Astrocyte of the hippocampus (primary cell): Measurements from ENCODE around the gene STOX2.

Experiments used
- DNase-seq: peaks from one replicate; pipeline ENCODE4 v3.0.0; 2011; ENCODE audit warnings: low read depth, low spot score

STOX2 gene, protein sequence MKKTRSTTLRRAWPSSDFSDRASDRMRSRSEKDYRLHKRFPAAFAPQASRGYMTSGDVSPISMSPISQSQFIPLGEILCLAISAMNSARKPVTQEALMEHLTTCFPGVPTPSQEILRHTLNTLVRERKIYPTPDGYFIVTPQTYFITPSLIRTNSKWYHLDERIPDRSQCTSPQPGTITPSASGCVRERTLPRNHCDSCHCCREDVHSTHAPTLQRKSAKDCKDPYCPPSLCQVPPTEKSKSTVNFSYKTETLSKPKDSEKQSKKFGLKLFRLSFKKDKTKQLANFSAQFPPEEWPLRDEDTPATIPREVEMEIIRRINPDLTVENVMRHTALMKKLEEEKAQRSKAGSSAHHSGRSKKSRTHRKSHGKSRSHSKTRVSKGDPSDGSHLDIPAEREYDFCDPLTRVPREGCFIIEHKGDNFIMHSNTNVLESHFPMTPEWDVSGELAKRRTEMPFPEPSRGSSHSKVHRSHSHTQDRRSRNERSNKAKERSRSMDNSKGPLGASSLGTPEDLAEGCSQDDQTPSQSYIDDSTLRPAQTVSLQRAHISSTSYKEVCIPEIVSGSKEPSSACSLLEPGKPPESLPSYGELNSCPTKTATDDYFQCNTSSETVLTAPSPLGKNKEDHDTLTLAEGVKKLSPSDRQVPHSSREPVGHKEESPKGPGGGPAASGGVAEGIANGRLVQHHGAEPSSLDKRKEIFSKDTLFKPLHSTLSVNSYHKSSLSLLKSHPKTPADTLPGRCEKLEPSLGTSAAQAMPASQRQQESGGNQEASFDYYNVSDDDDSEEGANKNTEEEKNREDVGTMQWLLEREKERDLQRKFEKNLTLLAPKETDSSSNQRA (N-terminal part only)

DNA sequence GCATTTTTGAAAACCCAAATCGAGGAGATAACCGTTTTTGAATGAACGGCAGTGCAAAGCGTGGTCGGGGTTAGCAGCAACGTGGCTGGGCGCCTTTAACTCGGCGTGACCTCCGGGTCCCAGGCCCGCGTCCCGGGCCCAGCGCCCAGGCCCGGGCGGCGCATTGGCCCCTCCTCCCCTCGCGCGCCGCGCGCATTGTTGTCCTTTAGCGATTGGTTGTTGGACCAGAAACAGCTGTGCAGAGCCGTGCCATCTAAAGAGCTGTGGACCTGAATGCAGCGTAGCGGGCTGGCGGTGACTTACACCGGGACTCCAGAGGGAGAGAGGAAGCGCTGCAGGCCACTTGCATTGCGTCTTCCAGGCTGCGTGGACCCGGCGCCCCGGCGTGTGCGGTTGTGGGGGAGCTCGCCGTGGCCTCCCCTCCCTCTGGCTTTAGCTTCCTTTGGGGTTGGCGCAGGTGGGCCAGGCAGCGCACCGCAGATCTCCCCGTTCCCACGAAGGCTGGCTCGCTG, at the start of gene STOX2:
Gene STOX2, plus strand, starts transcription at position 227 of the 512 bp plus-strand sequence. CDS start 1,484 bp downstream, outside the sequence.
- DNase-seq: peak; percentile 78

DNA sequence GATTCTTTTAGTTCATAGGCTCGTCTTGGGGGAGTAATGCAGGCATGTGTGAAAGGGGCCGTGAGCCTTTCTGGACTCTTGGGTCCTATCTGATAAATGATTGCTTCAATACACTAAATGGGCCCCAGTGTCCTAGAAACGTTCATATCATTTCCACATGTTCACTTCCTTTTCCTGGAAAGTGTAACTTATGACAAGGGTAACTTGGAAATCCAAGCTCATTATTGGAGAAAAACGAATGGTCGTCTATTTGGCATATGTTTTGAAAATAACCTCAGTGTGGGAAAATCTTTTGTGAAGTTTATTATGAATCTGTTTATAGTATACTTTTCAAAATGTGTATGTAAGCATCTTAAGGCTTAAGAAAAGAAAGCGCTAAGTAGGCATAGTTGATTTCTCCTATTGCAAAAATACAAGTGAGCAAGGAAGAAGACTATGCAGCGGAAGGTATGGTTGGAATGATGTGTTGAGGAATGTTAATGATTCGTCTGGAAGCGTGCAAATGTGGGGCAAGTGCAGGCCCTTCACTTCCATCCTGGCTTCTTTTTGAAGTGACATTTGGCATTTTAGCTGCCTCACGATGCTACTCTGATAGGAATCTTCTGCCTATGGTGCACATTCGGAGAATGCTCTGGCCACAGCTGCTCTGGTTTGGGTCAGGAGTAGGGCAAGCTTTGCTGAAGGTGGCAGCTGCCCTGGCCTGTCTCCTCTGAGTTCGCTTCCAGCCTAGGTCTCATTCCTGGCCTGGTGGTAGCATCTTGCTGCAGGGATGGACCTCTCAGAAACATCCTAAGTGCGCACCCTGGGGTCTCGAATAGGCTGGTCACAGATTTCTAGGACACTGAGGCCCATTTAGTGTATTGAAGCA, 49.5 kb upstream of the STOX2 start:
- no peak for DNase-seq

DNA sequence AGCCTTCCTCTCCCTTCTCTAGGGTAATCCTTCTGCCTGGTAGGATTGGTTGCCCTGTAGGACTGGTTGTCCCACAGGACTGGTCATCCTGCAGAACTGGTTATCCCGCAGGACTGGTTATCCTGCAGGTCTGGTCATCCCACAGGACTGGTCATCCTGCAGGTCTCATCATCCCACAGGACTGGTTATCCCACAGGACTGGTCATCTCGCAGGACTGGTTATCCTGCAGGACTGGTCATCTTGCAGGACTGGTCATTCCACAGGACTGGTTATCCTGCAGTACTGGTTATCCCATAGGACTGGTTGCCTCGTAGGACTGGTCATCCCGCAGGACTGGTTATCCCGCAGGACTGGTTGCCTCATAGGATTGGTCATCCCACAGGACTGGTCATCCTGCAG, 48.1 kb upstream of the STOX2 start:
- no peak for DNase-seq

DNA sequence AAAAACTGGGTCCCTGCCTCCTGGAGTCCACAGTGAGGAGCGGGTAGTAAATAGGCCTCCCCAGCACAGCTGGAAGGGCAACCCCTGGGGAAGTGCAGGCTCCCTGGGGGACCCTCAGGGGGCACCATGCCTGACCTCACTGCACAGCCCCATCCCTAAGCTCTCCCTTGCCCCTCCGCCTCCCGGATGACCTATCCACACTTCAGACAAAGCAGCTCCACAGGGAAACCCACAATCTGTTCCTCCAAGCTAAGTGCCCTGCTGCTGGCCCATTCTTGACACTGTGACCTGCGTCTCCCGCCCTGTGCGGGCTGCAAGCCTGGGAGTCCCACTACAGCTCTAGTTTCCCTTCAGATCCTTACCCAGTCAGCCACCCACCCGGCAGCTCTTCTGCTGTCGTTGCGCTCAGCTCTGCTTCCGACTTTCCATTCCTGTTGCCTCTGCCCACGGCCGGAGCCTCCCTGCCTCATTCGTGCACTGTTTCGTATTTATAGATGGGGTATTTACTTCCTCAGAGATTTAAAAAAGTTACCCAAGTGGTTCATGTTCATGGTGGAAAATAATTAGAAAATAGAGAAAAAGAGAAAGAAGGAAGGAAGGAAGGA, 47.0 kb upstream of the STOX2 start:
- no peak for DNase-seq

DNA sequence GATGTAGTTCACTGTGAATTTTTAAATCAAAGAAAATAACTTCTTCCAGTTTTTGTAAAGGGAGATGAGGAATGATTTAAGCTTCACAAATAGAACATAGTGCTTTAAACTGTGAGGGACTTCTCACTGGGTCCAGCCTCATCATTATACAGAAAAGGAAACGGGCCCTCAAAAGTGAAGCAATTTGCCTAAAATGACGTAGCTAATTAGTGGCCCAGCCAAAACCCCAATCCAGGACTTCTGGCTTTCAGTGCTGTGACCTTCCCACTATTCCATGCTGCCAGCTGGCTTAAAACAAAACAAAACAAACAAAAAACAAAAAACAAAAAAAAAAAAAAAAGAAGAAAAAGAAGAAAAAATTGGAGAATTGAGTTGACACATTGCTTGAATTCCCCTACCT, 45.0 kb upstream of the STOX2 start:
- peak; percentile 20 for DNase-seq

DNA sequence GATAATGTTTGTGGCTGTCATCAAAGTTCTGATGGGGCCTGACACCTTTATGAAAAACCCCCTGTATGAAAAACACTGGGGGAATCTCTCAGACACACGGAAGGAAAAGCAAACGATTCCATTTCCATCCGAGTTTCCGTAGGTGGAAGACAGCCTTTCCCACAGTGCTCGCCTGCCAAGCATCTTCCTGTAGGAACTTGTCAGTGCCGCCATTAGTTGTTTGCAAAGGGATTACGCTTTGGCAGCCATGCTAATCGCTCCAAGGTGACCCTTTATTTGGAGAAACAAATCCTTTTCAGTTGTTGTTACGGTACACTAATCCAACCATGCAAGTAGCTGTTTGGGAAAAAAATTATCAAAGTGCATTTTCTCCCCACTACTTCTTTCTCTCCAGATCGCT, 44.4 kb upstream of the STOX2 start:
- peak; percentile 37 for DNase-seq

DNA sequence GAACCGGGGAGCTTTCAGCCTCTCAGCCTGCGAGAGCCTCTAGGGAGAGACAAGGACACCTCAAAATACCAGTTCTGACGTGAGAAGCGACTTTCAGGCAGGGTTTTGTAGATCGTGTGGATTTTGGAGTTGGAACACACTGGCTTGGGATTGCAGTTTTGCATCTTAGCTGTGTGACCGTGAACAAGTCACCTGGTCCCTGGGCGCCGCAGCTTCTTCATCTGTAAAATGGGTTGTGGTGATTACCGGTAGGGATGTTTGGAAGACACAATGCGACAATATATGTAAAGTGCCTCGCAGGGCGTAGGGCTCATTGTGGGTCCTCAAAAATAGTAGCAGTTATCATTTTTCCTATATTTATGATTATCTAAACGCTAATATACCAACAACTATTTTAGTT, 43.7 kb upstream of the STOX2 start:
- no peak for DNase-seq

DNA sequence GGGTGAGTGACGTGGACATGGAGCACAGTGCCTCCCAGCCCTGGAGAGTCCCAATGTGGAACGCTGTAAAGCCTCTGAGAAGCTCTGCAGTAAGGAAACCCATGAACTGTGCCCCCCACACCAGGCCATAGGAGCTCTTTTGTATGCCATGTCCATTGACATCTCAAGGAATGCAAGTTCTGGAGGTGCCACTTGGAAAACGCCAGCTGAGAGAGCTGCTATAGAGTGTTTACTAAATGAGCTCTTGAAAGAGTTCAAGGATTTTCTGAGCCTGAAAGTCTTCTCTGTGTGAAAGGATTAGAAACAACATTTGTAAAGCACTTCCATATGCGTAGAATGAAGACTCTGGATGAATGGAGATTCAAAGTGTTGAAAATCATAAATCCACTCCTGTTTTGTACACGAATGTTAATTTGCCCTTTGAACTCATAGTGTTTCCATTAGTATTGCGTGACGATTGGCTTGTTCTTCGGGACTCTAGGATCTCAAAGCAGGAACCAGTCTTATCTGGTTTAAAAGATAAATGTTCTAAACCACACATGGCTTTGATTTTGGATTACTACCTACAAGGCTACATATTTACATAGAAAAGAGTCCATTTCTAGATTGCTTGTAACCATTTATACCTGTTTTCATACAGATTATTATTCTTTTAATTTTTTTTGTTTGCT, 41.8 kb upstream of the STOX2 start:
- no peak for DNase-seq

DNA sequence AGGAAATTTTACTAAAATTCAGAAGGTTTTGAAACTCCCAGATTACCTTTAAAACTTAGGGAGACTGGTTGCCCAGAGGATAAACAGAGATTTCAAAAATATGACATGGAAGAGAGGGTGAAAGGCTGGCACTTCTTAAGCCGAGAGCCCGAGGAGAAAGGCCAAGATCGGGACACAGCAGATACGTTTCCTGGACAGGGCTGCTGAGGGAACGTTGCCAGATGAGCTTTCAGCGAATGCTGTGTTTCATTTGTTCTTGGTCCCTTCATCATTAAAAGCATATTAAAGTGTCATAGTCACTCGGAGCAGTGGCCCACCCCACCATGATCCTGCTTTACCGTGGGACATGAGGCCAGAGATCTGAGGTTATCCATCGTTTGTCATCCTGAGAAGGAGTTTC, 37.9 kb upstream of the STOX2 start:
- DNase-seq: no peak

DNA sequence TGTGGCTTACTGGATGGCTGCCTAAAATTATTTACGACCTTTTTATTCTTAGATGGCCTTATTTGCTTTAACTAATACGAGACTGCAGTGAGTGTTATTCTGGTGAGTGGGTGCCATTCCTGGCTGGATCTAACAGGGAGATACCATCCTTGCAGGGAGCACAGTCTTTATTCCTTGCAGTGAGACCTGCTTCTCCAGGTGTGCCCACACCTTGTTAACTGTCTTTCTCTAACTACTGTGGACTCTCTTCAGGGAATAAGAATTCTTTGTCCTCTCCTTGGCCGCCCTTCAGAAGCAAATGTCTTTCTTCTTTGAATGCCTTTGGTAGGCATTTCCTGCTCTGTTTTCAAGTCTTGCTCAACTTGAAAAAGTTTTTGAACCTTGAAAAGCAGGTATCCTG, 34.1 kb upstream of the STOX2 start:
- no peak for DNase-seq

DNA sequence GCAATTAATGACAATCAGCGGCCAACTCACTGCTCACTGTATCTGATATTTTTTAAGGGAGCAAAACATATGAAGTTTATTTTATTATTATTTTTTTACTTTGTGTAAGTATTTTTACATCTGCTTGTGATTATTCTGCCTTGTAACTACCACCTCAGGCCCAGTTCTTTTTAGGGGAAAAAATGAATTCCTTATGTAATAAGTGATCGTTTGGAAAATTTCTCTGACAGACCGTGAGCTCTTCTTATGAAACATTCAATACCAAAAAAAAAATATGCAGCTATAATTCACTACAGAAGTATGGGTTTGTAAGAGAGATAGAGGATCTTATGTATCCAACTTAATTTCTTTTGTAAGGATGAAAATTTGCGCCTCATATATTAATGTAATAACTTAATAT, 33.5 kb upstream of the STOX2 start:
- DNase-seq: no peak

DNA sequence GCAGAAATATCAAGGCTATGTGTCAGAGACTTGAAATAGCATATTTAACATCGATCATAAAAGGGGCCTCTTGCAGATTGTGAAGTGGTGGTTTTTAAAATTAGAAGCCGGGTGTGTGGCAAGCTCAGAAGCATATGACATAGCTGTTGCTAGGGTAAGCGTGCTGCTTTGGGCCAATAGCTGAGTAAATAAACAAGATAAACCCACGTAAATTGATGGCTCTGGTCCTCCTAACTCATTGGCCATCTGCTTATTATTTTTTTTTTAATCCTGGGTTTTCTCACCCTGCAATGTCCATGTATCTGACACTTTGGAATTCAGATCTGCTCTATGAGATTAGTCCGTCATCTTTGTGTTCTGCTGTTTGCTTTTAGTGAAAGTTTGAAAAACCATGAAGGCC, 32.6 kb upstream of the STOX2 start:
- no peak for DNase-seq

DNA sequence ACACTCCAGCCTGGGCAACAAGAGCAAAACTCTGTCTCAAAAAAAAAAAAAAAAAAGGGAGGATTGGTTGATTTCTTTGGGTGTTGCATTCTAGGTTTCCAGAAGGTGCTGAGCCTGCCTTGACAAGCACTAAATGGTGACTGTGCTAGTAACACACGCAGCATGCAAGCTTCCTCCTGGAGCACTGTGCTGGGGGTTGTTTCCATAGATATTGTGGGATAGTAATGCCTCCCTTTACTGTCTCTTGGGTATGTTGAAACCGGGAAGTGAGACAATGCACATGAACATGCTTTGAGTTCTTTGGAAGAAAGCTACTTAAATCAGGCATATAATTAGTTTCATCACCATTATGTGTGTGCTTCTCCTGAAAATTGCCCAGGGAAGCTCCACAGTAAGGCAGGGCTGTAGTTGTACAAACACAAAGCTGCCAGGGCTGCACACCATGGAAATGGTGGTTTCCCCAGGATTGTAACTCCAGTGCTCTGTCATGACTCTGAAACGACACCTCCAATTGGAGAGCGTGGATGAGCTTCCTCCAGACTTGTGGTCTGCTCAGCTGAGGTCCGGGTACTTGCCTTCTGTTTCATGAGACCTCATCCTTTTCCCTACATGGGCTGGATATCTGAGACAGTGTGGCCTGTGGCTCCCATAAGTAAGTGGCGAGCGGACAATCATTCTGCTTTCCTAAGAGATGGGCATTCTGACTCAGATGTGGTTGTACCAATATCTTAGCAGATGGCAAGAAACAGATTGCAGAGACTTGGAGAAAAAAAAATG, 31.5 kb upstream of the STOX2 start:
- DNase-seq: peak; percentile 28

DNA sequence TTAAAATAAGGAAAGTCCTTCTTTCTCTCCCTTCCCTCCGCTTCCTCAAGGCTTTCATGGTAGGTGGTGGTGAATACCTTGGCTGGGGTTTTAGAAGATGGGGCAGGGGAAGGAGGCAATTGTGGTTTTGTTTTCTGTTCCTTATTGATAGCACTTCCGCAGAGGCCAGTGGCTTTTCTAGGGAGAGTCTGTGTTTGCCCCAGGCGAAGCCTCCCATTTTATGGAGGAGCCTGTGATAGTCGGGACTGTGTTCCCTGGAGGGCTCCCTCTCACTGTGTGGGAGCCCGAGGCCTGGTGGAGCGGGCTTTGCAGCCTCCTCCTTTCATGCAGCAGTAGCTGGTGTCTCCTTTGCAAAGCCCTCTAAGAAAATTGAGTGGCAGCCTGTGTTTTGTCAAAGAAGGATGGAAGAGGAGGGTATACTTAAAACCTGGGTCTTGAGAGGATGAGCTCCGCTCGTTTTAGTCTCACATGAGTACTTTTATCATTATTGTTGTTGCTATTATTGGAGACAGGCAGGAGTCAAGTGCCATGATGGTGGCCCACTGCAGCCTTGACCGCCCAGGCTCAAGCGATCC, 29.8 kb upstream of the STOX2 start:
- DNase-seq: no peak

DNA sequence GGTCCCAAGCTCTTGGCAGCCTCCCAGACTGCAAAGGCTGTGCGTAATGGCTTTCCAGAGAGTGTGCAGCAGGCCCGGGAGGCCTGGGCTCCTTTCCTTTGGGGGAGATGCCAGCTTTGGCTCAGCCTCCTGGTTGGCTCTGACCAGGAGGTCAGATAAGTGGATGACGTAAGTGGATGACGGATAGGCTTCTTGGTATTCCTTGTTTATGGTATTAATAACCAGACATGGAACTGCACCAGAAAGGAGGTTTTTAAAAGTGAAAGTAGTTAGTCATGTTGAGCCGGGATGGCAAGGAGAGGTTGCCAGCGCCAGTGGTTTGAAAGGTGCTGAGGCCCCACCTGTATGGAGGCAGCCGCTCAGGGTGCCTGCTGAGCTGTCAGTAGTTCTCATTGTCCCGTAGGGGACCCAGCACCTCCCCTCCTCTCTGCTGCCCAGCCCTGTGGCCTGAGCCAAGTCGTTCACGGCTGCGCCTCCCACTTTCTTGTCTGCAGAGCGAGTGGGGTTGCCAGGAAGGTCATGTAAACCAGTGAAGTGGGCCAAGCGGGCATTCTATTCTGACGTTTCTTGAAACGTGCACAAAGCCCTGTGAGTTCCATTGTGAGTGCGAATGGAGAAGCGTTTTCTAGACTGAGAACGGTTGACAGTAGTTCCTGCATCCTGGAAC, 28.7 kb upstream of the STOX2 start:
- peak; percentile 97 for DNase-seq

DNA sequence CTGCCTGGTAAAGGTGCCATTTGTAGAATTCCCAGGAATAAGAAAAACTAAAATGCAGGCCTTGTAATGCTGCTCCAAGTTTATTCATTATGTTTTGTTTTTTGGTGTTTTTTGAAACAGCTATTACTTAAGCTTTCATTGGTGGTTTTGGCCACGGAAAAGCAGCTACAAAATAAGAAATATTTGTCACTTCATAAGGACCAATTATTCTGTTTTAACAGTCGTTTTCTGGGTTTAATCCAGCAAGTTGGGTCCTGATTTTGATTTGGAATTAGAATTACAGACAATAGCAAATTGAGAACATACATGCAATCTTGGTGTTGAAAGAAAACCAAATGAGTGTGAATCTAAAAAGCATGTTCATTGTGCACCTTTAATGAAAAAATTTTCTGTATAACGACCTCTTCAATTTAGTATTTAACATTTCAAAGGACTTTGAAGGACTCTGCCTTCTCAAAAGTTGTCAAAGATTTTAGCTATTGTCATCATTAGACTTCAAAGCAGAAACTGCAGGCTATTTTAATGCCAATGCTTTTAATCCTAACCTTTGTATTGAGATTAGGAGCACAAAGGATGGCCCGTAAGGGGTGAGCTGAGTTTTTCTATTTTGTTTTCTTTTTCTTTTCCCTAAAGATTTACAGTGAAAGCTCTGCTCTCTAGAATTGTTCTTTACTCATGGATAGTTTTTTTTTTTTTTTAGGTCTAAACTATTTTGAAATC, 26.7 kb upstream of the STOX2 start:
- no peak for DNase-seq

DNA sequence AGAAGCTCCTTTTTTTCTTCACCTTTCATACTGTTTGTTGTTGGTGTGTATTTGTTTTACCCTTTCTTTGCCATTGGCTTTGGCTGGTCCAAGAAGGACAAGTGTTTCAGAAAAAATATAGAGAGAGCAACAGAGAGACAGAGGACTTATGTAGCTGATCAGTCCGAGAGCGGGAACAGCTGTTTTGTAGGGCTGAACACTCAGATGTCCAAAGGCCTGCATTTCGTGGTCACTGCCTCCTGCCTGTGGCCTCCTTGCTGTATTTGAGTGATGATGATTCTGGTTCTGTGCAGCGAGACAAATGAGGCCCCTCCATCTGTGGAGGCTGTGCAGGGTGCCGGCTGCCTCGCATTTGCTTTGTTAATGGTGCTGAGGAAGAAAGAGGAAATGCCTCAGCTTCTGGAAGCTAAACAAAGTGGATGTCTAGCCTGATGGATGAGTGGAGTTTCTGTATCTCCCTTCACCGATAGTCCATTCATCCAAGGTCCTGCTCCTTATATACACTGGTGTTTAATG, 19.8 kb upstream of the STOX2 start:
- DNase-seq: no peak

DNA sequence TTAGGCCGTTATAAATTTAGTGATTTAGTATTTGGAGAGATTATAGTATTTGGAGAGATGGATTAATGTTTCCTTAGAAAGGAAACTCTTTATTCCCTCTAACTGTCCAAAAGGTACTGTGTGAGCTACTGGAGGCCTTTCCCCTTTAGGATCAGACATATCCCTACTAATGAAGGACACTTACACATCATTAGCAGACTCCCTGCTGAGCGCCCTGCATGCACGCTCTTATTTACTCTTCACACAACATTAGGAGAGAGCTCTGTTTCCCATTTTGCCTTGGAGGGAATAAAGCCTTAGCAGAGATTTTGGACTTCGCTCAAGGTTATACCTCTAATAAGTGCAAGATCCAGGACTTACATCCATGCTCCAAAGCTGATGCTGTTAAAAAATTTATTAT, 17.8 kb upstream of the STOX2 start:
- DNase-seq: no peak
